GM18526 (cell line): ENCODE results near the gene ELAPOR1.

Experiments
- POLR2A ChIP-seq: IDR thresholded peaks from 3 replicates; pipeline ENCODE4 v1.6.1; 2011; ENCODE audit not compliant: insufficient read length; ENCODE audit errors: extremely low read depth

Gene ELAPOR1

GRCh38 chr1:109149874-109150601 is 36.1 kb downstream of the ELAPOR1 start:
- TF ChIP-seq POLR2A = no peak

- no peak for TF ChIP-seq POLR2A
These were observed 37.5 kb downstream of the ELAPOR1 start for GRCh38 chr1:109151146-109151990.

- no peak for TF ChIP-seq POLR2A
These were observed 38.3 kb downstream of the ELAPOR1 start for GRCh38 chr1:109152196-109152595.

- no peak for TF ChIP-seq POLR2A
These were observed 43.0 kb downstream of the ELAPOR1 start for GRCh38 chr1:109156916-109157385.

- TF ChIP-seq POLR2A = no peak
These were observed 44.5 kb downstream of the ELAPOR1 start for GRCh38 chr1:109158433-109158832.

GRCh38 chr1:109159326-109159725 is 45.4 kb downstream of the ELAPOR1 start:
- TF ChIP-seq POLR2A = no peak

- TF ChIP-seq POLR2A = no peak
These were observed 46.3 kb downstream of the ELAPOR1 start for GRCh38 chr1:109160071-109160840.

GRCh38 chr1:109161858-109162606 is 48.1 kb downstream of the ELAPOR1 start:
- TF ChIP-seq POLR2A = no peak

- TF ChIP-seq POLR2A = no peak
These were observed 48.7 kb downstream of the ELAPOR1 start for GRCh38 chr1:109162626-109163025.

GRCh38 chr1:109163551-109163950 is 49.6 kb downstream of the ELAPOR1 start:
- TF ChIP-seq POLR2A = no peak
